ENCODE measurements around the gene ABCG5.

DNA sequence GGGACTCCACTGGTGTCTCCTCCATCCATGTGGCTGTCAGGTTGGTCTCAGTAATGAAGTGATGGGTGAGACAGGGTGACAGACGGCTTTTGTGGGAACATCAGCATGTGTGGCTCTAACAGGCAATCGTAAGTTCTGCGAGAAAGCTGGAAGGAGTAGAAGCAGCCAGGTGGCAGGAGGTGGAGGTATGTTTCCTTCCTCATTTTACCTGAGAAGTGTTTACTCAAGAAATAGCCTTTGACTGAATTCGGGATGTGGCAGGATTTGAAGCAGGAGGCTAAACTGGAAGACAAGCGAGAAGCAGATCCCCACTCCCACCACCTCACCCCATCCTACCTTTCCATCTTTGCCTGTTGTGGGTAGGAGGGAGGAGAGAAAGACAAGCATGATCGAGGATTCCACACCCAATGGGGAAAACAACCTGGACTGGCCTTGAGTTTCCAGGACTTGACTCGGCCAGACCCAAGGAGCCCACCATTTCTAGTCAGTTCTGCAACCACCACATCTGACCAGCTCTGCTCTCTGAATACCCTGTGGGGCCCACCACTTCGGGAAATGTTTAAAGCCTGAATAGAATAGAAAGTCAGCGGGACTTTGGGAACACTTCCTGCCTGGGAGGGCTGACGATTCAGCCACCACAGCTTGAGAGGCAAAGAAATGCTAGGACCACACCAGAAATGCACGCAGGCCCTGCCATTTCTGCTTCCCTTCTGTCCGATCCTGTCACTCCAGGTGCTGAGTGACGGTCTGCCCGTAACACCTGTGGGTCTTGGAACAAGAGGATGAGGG, 1.3 kb upstream of the ABCG5 start:
- TF ChIP-seq, protein P1, sequence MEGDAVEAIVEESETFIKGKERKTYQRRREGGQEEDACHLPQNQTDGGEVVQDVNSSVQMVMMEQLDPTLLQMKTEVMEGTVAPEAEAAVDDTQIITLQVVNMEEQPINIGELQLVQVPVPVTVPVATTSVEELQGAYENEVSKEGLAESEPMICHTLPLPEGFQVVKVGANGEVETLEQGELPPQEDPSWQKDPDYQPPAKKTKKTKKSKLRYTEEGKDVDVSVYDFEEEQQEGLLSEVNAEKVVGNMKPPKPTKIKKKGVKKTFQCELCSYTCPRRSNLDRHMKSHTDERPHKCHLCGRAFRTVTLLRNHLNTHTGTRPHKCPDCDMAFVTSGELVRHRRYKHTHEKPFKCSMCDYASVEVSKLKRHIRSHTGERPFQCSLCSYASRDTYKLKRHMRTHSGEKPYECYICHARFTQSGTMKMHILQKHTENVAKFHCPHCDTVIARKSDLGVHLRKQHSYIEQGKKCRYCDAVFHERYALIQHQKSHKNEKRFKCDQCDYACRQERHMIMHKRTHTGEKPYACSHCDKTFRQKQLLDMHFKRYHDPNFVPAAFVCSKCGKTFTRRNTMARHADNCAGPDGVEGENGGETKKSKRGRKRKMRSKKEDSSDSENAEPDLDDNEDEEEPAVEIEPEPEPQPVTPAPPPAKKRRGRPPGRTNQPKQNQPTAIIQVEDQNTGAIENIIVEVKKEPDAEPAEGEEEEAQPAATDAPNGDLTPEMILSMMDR (IDR thresholded peaks at IDR 0.05) = no peak
- no peak for TF ChIP-seq POLR2A (IDR thresholded peaks at IDR 0.05)

All from Peyer's patch (tissue), 4 donors.